A204.1 (cell line): ENCODE data around the gene KRT14.
"Not testable (repeated sequence)": the region's sequence is repeated elsewhere in the genome, so short reads cannot be mapped to it uniquely, and the experiment has no call there.

Experiments used
- FAIRE-seq: peaks from 2 replicates; lab custom pipeline; 2012; peaks lifted over from hg19 to GRCh38; lab: Jason Lieb, UNC

KRT14 gene

DNA sequence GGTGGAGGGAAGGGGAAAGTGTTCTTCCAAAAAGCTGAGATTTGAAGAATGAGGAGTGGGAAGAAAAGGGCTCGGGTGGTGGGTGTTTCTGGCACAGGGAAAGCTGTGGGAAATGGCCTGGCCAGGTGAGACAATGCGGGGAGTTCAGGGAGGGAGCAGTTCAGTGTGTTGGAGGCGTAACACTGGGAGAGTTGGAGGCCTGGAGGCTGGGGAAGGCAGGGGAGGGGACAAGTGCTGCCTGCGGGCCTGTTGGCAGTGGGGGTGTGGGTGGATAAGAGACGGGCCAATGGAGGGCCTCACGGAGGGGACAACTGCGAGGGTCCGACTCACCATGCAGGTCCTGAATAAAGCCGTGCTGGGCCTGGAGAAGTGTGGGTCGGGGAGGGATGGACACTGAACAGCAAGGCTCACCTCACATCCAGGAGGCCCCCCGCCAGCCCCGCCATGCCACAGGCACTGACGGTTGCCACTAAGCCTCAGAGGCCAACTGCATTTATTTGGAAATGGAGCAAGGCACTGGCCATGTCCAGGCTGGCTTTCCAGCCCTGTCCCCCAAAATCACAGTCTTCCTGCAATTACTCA is 40.8 kb downstream of the KRT14 start:
- no peak for FAIRE-seq

DNA sequence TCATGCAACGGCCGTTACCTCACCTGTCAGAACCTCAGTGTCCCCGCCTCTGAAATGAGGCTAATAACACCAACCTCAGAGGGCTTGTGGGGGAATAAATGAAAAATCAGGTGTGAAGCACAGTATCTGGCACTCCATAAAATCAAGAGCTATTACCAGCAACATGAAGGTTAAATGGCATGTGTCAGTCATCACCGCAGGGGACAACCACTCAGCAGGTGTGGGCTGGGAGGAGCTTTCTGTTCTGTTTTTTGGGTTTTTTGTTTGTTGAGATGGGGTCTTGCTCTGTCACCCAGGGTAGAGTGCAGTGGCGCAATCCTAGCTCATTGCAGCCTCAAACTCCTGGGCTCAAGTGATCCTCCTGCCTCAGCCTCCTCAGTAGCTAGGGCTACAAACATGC is 41.8 kb downstream of the KRT14 start:
- FAIRE-seq, result no peak

DNA sequence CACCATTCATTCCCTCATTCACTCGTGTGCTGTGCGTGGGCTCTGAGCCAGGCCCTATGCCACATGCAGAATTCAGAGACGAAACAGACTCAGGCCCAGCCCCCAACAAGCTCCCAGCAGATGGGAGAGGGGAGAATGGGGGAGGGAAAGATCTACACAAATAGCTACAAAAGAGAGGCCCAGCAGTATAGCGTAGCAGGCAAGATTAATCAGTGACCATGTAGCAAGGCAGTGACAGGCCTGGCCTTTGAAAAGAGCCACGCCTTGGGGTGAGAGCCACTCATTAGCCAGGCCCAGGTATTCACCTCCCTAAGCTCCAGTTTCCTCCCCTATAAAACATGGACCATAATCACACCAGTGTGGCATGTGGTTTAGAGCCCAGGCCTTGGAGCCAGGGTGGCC is 42.2 kb downstream of the KRT14 start:
- no peak for FAIRE-seq

DNA sequence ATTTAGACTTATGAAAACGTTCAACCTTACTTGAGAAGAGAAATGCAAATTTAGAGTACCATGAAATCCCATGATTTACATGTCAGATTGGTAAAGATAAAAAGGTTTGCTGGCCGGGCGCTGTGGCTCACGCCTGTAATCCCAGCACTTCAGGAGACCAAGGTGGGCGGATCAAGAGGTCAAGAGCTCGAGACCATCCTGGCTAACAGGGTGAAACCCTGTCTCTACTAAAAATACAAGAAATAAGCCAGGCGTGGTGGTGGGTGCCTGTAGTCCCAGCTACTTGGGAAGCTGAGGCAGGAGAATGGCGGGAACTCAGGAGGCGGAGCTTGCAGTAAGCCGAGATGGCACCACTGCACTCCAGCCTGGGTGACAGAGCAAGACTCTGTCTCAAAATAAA is 43.9 kb downstream of the KRT14 start:
- FAIRE-seq, result not testable (repeated sequence)

DNA sequence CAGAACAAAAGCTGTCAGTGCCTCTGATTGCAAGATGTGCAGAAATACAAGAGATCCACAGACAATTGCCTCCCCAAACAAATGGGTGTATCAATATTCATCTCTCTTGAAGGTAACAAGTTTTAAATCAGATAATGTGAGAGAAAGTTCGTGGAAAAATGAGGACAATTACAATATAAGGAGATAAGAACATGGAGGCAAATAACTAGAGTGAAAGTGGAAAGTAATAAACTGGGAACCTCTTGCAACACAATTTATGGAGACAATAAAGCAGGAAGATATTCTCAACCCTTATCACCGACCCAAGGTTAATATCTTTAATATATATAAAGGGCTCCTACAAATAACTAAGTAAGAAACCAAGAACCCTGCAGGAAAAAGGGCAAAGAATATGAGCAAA is 44.3 kb downstream of the KRT14 start:
- FAIRE-seq, result no peak

DNA sequence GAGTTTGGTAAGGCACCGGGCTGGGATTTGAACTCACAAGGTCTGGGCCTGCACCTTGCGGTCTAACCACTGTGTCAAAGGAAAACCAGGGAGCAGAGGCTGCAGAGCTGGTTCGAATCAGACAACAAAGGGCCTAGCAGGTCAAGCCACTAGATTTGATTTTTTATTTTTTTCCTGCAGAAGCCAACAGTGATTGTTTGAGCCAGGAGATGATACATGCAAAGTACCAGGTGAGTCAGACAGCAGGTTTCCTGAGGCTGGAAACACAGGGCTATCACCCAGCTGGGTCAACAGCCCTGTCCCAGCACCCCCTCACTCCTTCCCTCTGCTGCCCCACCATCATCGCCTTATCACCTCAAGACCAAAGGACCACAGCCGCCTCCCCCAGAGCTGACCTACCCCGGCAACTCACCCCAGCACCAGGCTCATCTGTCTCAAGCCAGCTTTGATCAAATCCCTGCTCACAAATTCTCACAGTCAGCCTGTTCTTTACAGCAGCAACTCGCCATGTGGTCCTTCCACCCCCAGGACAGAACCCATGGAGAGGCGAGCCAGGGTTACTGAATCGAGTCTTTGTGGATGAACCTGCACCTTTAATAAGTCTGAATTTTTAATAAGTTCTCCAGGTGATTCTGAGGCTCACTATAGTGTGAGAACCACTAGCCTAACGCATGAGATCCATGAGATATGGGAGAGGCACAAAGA is 45.6 kb downstream of the KRT14 start:
- FAIRE-seq, result no peak

DNA sequence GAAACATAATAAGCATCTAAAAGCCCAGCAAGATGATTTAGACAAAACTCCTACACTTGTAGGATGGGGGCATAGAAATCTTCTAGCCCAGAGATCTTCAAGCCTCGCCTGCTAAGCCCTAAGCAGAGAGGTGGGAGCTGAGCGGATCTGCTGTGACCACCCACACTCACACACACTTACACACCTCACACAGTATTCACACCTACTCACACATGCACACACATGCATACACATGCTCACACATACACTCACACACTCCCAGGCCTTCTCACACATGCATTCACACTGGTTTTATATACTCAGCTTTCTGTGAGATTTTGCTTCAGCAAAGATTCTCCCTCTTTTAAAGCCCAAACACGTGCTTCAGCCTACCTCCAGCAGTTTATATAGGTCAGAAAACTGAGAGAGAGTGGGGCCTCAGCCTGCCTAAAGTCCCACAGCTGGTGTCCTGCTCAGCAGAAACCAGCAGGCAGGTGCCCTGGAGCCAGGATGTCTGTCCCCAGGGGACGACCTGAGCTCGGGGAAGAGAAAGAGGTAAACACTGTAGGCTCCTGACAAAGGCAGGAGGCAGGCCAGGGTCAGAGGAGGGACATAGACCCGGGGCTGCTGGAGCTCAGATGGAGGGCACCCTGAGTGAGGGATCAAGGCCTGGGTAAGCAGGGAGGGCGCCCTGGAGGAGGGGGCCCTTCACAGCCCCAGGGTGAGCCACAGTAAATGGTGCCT is 46.6 kb downstream of the KRT14 start:
- no peak for FAIRE-seq

DNA sequence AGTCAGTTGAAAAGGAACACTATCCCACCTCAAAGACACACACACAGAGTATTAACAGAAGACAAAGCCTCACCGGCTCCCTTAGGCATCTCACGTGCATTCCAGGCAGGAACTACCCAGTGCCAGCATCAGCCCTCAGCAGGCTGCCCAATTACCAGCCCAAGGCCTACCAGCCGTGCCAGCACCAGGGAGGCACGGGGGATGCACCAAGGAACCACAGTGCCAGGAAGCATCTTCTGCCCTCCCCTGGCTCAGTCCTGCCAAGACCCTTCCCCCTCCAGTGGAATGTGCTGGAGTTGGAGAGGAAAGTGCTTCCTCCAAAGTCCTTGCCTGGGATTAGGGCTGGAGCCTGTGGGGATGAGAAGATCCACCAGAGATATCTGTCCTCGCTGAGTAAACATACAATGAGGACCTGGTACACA is 47.6 kb downstream of the KRT14 start:
- FAIRE-seq, result no peak

DNA sequence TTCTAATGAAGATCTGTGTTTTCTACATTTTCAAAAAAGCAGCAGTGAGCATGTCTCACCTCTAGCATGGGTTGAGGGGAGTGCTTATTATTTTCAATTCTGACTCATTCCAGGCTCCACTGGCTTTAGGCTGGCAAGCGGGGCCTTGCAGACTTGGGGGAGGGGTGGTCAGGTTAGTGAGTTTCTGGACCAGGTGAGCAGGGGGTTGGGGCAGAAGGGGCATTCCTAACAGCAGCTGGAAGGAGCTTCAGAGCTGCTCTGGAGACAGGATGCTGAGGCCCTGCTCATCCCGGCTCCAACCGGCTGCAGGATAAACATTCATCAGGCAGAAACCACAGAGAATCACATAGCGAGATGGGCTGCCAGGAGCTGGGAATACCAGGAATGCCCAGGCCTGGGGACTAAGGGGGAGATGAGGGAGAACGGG is 48.1 kb downstream of the KRT14 start:
- FAIRE-seq, result no peak

DNA sequence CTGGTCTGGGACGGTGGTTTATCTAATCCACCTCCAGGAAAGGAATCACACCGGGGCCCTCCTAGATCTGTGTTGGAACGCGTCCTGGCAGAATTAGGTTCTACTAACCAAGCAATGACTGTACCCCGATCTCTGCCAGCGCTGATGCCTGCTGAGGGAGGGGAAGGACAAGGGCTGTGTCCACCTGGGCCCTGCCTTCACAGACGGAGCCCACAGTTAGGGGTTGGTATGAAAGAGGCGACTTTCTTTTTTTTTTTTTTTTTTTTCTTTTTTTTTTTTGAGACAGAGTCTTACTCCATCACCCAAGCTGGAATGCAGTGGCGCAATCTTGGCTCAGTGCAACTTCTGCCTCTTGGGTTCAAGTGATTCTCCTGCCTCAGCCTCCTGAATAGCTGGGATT is 48.7 kb downstream of the KRT14 start:
- FAIRE-seq, result no peak

DNA sequence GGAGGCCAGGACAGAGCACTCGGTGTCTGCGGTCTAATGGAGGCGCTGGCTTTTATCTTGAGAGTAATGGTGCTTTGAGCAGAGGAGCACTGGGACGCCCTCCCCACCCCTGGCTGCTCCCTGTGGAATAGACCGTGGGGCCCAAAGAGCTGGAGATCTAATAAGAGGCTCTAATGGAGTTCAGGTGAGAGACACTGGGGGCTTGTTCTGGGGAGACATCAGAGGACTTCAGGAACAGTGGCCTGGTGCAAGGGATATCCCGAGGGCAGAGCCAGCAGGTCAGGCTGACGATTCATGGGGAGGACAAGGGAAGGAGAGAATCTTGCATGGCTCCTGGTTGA is 49.1 kb downstream of the KRT14 start:
- FAIRE-seq, result no peak

DNA sequence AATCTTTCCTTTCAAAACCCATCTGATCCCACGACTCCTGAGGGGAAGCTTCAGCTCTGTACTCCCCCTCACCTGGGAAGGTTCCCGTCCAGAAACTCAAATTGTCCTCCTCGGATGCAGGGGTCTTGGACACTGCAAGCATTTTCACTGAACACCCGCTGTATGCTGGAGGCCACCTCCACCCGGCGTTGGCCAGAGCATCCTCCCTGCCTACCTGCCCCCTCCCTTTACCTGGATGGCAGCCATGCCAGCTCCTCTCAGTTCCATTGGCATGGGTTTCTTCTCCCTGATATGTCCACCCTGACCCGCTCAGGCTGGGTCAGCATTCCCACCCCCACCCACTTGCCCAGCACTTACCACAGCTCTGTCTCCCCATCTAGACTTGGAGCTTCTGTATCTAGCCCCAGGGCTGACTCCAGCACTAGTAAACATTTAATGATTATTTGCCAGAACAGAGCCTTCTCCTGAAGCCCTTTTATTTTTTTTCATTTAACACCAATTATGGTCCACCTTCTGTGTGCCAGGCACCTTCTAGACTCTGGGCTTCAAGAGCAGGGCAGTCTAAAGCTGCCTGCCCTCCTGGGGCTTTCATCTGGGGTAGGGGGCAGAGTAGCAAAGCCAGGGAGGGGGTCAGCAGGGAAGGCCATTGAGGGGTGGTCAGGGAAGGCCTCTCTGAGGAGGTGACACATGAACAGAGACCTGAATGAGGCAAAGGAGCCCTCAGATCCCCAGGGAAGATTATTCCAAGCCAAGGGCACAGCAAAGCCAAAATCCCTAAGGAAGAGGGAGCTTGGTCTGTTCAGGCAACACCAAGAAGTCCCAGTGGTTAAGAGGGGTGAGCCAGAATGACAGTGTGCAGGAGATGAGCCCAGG is 49.7 kb downstream of the KRT14 start:
- no peak for FAIRE-seq

DNA sequence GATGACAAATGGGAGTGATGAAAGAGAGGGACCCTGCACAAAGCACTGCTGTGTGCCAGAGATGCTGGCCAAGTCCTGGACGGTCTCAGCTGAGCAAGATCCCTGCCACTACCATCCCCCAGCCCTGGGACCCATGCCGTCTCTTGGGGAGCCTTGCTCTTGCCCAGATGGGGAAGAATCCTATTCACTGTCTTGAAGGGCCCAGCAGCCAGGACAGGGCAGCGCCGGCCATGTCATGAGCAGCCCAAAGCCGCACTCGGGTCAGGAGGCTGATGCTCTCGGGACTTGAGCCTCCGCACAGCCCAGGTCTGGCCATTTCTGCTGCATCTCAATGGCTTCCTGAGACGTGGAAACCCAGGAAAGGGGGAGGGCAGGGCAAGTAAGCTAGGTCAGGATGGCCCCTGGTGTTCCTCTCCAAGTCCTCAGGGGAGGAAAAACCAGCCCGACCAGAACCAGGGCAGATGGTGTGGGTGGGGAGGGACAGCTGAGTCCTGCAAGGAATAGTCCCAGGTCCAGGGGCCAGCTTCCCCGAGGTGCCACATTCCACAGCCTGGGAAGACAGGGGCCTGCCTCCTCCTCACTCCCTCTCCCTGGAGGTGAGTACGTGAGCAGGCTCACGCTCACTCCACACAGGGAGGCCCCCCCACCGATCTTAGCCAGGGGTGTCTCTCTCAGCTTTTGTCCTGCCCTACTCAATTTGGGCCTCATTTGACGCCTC is 50.8 kb downstream of the KRT14 start:
- no peak for FAIRE-seq

DNA sequence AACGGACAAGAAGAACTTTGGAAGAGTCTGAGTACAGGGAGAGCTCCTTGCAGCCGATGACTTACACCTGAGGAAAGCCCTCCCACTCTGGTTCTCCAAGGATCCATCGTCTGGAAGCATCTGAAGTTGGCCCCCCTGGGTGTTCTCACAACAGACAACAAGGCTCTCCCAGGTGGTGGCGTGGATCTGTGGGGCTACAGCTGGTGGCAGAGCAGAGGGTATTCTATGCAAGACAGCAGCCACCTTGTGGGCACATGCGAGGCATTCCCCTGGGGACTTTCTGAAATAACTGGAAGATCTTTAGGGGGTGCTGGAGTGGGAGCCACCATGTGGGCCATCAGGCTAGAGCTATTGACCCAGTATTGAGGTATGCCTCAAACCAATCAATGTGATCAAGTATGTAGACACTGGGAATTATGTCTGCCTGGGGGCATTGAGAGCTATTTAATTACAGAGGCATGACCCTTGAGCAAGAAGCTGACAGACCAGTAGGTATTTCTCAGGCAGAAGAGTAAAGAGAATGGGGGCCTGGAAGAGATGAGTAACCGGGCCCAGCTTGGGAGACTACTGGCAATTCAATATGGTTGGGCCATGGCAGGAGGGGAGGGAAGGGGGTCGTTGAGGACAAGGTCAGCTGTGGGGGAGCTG is 51.7 kb downstream of the KRT14 start:
- no peak for FAIRE-seq

DNA sequence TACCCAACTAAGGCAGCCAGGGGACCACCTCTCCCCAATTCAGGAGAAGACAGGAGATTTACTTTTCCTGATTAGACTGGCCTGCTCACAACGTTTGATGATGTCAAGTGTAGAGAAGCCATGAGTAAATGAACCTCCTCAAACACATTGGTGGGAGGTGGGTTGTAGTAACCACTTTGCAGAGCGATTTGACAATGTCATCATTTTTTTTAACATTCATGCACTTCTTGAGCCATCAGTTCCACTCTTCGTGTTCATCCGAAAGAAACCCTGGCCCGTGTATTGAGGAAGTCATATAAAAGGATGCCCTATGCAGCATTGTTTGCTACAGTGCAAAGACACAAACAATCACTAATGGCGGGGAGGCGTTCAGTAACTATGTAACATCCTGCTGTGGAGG is 53.1 kb downstream of the KRT14 start:
- FAIRE-seq, result no peak

DNA sequence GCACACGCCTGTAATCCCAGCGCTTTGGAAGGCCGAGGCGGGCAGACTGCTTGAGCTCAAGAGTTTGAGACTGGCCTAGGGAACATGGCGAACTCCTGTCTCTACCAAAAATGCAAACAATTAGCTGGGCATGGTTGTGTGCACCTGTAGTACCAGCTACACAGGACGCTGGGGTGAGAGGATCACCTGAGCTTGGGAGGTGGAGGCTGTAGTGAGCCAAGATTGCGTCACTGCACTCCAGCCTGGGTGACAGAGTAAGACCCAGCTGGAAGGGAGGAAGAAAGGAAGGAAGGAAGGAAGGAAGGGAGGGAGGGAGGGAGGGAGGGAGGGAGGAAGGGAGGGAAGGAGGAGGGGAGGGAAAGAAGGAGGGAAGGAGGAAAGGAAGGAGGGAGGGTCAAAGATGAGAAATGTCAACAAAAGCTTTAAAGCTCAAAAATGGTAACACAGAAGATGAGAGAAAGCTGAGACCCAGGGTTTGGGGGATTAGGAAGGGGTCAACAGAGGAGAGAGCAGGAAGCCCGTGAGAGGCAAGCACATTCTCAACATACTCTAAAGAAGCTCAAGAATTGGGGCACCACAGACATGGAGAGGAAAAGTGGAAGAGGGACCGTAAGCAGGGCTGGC is 53.6 kb downstream of the KRT14 start:
- FAIRE-seq, result no peak
